Keratinocyte (primary cell): ENCODE results near the gene NOX3. TPM values are rescaled to one million over a fixed set of nuclear protein-coding genes. Genes with fewer than 3 reads are reported as not detected.

ENCODE experiments used
- DNase-seq: peaks from one replicate; pipeline ENCODE4 v3.0.0-alpha.2; 2011; ENCODE audit warnings: low read depth, missing footprints, low spot score
- FAIRE-seq: peaks from 2 replicates; lab custom pipeline; 2011; peaks lifted over from hg19 to GRCh38; lab: Jason Lieb, UNC
- H2AFZ ChIP-seq: 2 replicates; pipeline ENCODE4 v1.6.0; 2012; ENCODE audit warnings: low read length, control low read depth, inconsistent platforms; ENCODE audit not compliant: control insufficient read depth
- H3K27ac ChIP-seq: 2 replicates; pipeline ENCODE4 v1.5.1; 2011; ENCODE audit warnings: low read length; ENCODE audit not compliant: control insufficient read depth, insufficient read depth
- H3K27me3 ChIP-seq: 3 replicates; pipeline ENCODE4 v1.6.0; 2011; ENCODE audit warnings: low read length; ENCODE audit not compliant: control insufficient read depth, insufficient read depth; ENCODE audit errors: extremely low read depth
- H3K36me3 ChIP-seq, 2 experiments: 2 replicates in 1 of 2; 3 replicates in 1 of 2; pipeline ENCODE4 v1.5.1; 2011; ENCODE audit warnings: low read length in 2 of 2, mild to moderate bottlenecking in 1 of 2; ENCODE audit not compliant: control insufficient read depth in 2 of 2, insufficient read depth in 2 of 2; ENCODE audit errors: extremely low read depth in 1 of 2
- H3K4me1 ChIP-seq: 3 replicates; pipeline ENCODE4 v1.5.1; 2011; ENCODE audit warnings: low read length; ENCODE audit not compliant: control insufficient read depth, insufficient read depth; ENCODE audit errors: extremely low read depth
- H3K4me2 ChIP-seq: 3 replicates; pipeline ENCODE4 v1.6.0; 2011; ENCODE audit warnings: low read depth, low read length; ENCODE audit not compliant: control insufficient read depth, insufficient read depth; ENCODE audit errors: extremely low read depth
- H3K4me3 ChIP-seq, 3 experiments: fragments of 200-600 bp in 1 of 3; sonication (generic) in 1 of 3; 2 replicates in 2 of 3; 3 replicates in 1 of 3; pipeline ENCODE4 v1.5.1; 2011 to 2016; ENCODE audit warnings: low read length in 3 of 3, mild to moderate bottlenecking in 3 of 3, control low read depth in 2 of 3, inconsistent platforms in 1 of 3, low read depth in 1 of 3, mixed read lengths in 1 of 3, mixed run types in 1 of 3, moderate library complexity in 1 of 3; ENCODE audit not compliant: control insufficient read depth in 2 of 3, insufficient read depth in 2 of 3; ENCODE audit errors: extremely low read depth in 1 of 3
- H3K79me2 ChIP-seq: 2 replicates; pipeline ENCODE4 v1.6.0; 2012; ENCODE audit warnings: low read length; ENCODE audit not compliant: control insufficient read depth, insufficient read depth
- H3K9ac ChIP-seq: 3 replicates; pipeline ENCODE4 v1.6.0; 2011; ENCODE audit warnings: low read length; ENCODE audit not compliant: control insufficient read depth, insufficient read depth; ENCODE audit errors: extremely low read depth
- H3K9me1 ChIP-seq: 3 replicates; pipeline ENCODE4 v1.6.0; 2011; ENCODE audit warnings: low read length; ENCODE audit not compliant: control insufficient read depth, insufficient read depth; ENCODE audit errors: extremely low read depth
- H3K9me3 ChIP-seq: 2 replicates; pipeline ENCODE4 v1.5.1; 2012; ENCODE audit warnings: low read depth, low read length; ENCODE audit not compliant: control insufficient read depth
- H4K20me1 ChIP-seq: 3 replicates; pipeline ENCODE4 v1.6.0; 2011; ENCODE audit warnings: low read length; ENCODE audit not compliant: control insufficient read depth, insufficient read depth; ENCODE audit errors: extremely low read depth
- CTCF ChIP-seq, 3 experiments: IDR thresholded peaks in 1 of 3; conservative IDR thresholded peaks in 1 of 3; optimal IDR thresholded peaks in 1 of 3; 2 replicates in 2 of 3; 3 replicates in 1 of 3; pipeline versions ENCODE3 to v1.5.1; 2011; ENCODE audit warnings: low read length in 3 of 3, mild to moderate bottlenecking in 3 of 3, moderate library complexity in 2 of 3, control low read depth in 1 of 3, inconsistent platforms in 1 of 3; ENCODE audit not compliant: insufficient read depth in 2 of 3; ENCODE audit errors: extremely low read depth in 1 of 3
- EZH2 ChIP-seq: IDR thresholded peaks from one replicate; pipeline ENCODE4 v1.6.1; 2012; ENCODE audit warnings: inconsistent platforms, mild to moderate bottlenecking, low read length, moderate library complexity
- dilution Hi-C: fragments of 300-500 bp; cut with MboI; formaldehyde crosslinking; loops from one replicate; pipeline ENCODE4 v1.7.0; 2020; ENCODE audit warnings: low sequenced_read_pairs; ENCODE audit not compliant: extremely low pct_ligation_motif_present
- polyA plus RNA-seq, 5 experiments: library from polyadenylated mRNA; depleted of rRNA in 3 of 5; stranded (reverse) in 3 of 5; stranded (forward) in 1 of 5; unstranded in 1 of 5; fragments of >200 nt; gene quantifications; 1 replicate in 1 of 5; 2 replicates in 3 of 5; 3 replicates in 1 of 5; pipeline versions ENCODE4 v1.2.1 to v1.2.3, GENCODE V29; 2011 to 2012; ENCODE audit warnings: missing spikeins in 2 of 5, low read depth in 1 of 5, low replicate concordance in 1 of 5

Gene NOX3
- polyA plus RNA-seq, 1 donor (not counting 4 experiments of a cell fraction or from before 2014, with no cell fraction given): not detected

DNA sequence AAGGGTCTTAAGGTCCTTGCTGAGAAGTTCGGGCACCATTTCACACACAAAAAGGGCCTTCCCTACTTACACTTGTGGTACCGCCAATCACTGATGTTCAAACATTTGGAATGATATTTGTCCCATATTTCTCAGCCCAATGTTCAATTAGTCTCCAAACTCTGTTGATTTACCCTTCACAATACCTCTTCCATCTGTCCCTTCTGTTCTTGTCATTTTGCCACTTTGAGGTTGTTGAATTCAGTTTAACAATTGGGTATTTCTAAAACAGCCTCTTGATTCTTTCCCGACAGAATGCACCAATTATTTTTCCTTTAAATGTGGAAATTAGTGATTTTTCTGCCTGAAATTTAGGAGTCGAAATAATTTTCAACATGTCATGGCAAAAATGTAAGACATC lies 46.2 kb downstream of the NOX3 start:
- FAIRE-seq (no peak), DNase-seq (no peak)
- no peak overlapping the region for H2AFZ ChIP-seq
- no peak overlapping the region for H3K9ac ChIP-seq
- no peaks in the 10 kb centered on the region for H4K20me1 ChIP-seq
- TF ChIP-seq EZH2: no peak
- no peaks in the 10 kb centered on the region for H3K79me2 ChIP-seq
- no peak overlapping the region for H3K4me2 ChIP-seq
- H3K36me3 ChIP-seq: no peaks in the 10 kb centered on the region
- H3K9me1 ChIP-seq: no peaks in the 10 kb centered on the region
- dilution Hi-C loops: no loop called here
- H3K27ac ChIP-seq: no peak overlapping the region
- no peaks in the 10 kb centered on the region for H3K4me1 ChIP-seq
- H3K27me3 ChIP-seq: no peaks in the 10 kb centered on the region
- H3K4me3 ChIP-seq: no peak overlapping the region
- H3K9me3 ChIP-seq: no peaks in the 10 kb centered on the region

- TF ChIP-seq EZH2: no peak
- dilution Hi-C loops: no loop called here
These were observed 46.7 kb downstream of the NOX3 start for GRCh38 chr6:155408981-155409380.

GRCh38 chr6:155408231-155408630 lies 47.4 kb downstream of the NOX3 start:
- no peaks in the 10 kb centered on the region for H3K9me3 ChIP-seq
- no peaks in the 10 kb centered on the region for H3K9me1 ChIP-seq
- H3K79me2 ChIP-seq: no peaks in the 10 kb centered on the region
- no peaks in the 10 kb centered on the region for H3K4me1 ChIP-seq
- H3K4me2 ChIP-seq: no peak overlapping the region
- no peaks in the 10 kb centered on the region for H4K20me1 ChIP-seq
- H3K27me3 ChIP-seq: no peaks in the 10 kb centered on the region
- H3K4me3 ChIP-seq: no peak overlapping the region
- no peak overlapping the region for H3K9ac ChIP-seq
- dilution Hi-C loops: no loop called here
- TF ChIP-seq CTCF (optimal IDR thresholded peaks at IDR 0.05 in 1 of 3, IDR thresholded peaks at IDR 0.05 in 1 of 3, conservative IDR thresholded peaks at IDR 0.05 in 1 of 3; ENCODE audit: extremely low read depth in 1 of 3, insufficient read depth in 2 of 3, low read length in 3 of 3) (no peak), EZH2 (no peak)
- no peak overlapping the region for H3K27ac ChIP-seq
- DNase-seq (no peak), FAIRE-seq (no peak)
- no peak overlapping the region for H2AFZ ChIP-seq
- H3K36me3 ChIP-seq: no peaks in the 10 kb centered on the region

More at GRCh38 chr6:155408981-155409380, 46.7 kb downstream of the NOX3 start:
- H4K20me1 ChIP-seq: no peaks in the 10 kb centered on the region
- no peaks in the 10 kb centered on the region for H3K9me1 ChIP-seq
- no peak overlapping the region for H3K4me3 ChIP-seq
- H3K27ac ChIP-seq: no peak overlapping the region
- H3K9ac ChIP-seq: no peak overlapping the region
- no peaks in the 10 kb centered on the region for H3K79me2 ChIP-seq
- H3K4me1 ChIP-seq: no peaks in the 10 kb centered on the region
- no peaks in the 10 kb centered on the region for H3K36me3 ChIP-seq
- DNase-seq (no peak), FAIRE-seq (no peak)
- H3K9me3 ChIP-seq: no peaks in the 10 kb centered on the region
- H2AFZ ChIP-seq: no peak overlapping the region
- H3K4me2 ChIP-seq: no peak overlapping the region
- no peaks in the 10 kb centered on the region for H3K27me3 ChIP-seq
